B cell (primary cell): ENCODE results near the gene MYOCD.

ENCODE experiments used
- EZH2 ChIP-seq: IDR thresholded peaks from 2 replicates; pipeline ENCODE4 v1.6.1; 2012; ENCODE audit warnings: borderline replicate concordance, low read depth, mild to moderate bottlenecking, moderate library complexity, low read length; ENCODE audit not compliant: insufficient read depth, poor library complexity, severe bottlenecking
- TF ChIP-seq, protein P1 (sequence below): fragments of 200-600 bp; IDR thresholded peaks from one replicate; pipeline ENCODE4 v1.8.0; 2022; ENCODE audit warnings: antibody characterized with exemption, mild to moderate bottlenecking

DNA sequence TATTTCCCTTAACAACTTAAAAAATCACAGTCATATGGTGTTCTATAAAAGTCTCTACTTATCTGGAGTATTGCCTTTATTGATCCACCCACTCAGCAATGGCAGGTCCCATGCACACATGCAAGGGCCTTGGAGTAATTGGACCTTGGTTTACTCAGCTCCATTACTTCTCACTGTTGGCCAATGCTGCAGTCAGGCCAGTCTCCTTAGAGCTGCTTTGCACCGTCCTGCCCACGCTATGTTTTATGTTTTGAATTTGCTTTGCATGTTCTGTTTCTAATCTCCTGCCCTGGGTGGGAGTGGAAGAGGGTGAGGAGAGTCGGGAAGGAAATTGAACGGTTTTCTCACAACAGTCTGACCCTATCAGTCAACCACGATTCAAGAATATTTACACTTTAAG, 147.2 kb downstream of the MYOCD start:
- TF ChIP-seq, protein P1, sequence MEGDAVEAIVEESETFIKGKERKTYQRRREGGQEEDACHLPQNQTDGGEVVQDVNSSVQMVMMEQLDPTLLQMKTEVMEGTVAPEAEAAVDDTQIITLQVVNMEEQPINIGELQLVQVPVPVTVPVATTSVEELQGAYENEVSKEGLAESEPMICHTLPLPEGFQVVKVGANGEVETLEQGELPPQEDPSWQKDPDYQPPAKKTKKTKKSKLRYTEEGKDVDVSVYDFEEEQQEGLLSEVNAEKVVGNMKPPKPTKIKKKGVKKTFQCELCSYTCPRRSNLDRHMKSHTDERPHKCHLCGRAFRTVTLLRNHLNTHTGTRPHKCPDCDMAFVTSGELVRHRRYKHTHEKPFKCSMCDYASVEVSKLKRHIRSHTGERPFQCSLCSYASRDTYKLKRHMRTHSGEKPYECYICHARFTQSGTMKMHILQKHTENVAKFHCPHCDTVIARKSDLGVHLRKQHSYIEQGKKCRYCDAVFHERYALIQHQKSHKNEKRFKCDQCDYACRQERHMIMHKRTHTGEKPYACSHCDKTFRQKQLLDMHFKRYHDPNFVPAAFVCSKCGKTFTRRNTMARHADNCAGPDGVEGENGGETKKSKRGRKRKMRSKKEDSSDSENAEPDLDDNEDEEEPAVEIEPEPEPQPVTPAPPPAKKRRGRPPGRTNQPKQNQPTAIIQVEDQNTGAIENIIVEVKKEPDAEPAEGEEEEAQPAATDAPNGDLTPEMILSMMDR, result no peak
- no peak for TF ChIP-seq EZH2
